GM12873 (cell line): Measurements from ENCODE around the gene BIVM.

ENCODE experiments used
- CTCF ChIP-seq: IDR thresholded peaks from 2 replicates; pipeline ENCODE4 v1.5.1; 2012; ENCODE audit warnings: low read depth, mild to moderate bottlenecking, moderate library complexity, low read length, control low read depth; ENCODE audit not compliant: insufficient read depth; ENCODE audit errors: missing control alignments

Gene BIVM

DNA sequence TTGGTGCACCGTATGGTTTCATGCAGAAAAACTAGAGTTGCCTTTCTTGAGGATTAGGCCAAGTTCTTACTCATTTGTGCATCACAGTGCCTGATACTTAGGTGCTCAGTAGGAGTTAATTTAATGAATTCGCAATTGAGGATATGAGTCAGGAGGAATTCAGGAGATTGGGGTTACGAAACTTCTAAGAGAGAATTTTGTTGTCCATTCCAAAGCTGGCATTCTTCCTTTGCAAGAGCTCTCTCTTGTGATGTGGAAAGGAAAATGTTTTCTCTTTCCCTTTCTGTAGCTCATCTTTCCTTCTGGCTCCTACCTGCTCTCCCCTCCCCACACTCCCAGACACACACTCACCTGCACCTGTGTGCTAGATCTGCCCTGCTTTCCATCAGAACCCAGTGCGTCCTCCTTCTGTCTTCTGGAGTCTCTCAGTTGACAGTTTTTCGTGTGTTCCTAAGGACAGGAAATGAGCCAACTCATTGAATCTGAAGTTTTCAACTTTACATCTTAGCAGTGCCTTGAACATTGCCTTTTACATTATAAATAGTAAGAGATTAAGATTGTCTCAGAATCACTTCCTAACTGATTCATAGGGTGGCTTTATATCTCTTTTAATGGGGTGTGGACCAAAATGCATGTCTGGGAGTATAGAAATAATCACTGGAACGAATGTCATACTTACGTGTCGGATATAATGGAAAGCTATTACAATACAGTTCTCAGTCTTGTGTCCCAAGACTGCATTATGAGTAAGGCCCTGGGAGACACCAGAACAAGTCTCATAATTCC, 27.2 kb downstream of the BIVM start:
- TF ChIP-seq CTCF, result no peak

GRCh38 chr13:102830646-102831045, 31.7 kb downstream of the BIVM start:
- TF ChIP-seq CTCF, result no peak

- no peak for TF ChIP-seq CTCF
Measured at GRCh38 chr13:102836471-102836870, 37.6 kb downstream of the BIVM start.

DNA sequence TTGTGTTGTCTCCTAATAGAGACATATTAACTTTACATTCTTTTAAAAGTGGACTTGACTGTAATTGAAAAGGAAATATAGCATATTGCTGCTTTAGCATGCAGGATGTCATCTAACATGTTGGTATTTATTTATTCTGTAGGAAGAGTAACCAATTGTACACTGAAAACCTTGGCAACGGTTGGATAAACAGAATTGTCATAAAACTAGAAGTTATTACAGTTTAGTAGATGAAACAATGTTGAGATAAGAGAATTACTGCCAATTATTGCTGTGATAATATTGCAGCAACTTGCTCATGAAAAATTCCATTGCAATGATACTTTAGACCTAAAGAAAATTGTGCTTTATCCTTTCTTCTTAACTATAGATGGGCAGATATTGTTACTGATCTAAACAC, 39.4 kb downstream of the BIVM start:
- TF ChIP-seq CTCF, result no peak

- TF ChIP-seq CTCF, result no peak
Measured at GRCh38 chr13:102838982-102839381, 40.1 kb downstream of the BIVM start.

DNA sequence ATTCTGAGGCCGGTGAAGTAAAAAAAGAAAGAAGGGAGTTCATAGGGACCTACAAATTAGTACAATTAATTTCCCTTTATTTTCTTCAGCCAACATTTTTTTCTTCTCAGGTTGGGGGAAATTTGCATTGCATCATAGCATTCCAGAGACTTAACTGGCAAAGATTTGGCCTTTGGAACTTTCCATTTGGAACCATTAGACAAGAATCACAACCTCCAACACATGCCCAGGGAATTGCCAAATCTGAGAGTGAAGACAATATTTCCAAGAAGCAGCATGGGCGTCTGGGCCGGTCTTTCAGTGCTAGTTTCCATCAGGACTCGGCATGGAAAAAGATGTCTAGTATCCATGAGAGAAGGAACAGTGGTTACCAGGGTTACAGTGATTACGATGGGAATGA, 40.5 kb downstream of the BIVM start:
- no peak for TF ChIP-seq CTCF

GRCh38 chr13:102845289-102845629, 46.3 kb downstream of the BIVM start:
- TF ChIP-seq CTCF, result no peak
